GM12864 (cell line): ENCODE data around the gene ARHGAP9.

Source experiments
- DNase-seq: peaks from one replicate; pipeline ENCODE4 v3.0.0-alpha.2; 2011; ENCODE audit warnings: low read depth
- H3K4me3 ChIP-seq: 2 replicates; pipeline ENCODE4 v1.5.1; 2011; ENCODE audit warnings: mild to moderate bottlenecking, low read depth, low read length, control low read depth
- TF ChIP-seq, protein P1 (sequence below): IDR thresholded peaks from 2 replicates; pipeline ENCODE4 v1.5.1; 2011; ENCODE audit warnings: low read depth, mild to moderate bottlenecking, moderate library complexity, low read length, control low read depth, inconsistent platforms; ENCODE audit errors: missing control alignments

ARHGAP9 gene

DNA sequence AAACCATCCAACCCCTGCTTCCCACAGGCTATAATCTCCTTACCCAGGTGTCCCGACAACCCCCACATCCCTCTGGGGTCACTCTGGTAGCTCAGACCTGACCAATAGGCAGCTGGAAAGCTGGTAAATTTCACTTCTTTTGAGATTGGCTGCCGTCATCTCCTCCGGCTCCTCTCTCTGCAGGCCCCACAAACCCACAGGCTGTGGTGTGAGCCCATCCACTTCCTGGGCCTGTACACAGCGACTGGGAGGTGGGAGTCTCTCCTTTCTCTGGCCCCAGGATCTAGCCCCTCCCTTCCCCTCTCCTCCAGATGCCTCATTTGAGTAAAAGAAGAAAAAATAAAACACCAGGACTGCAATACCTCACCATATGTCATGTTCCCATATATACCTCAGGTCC is 44.4 kb downstream of the ARHGAP9 start:
- DNase-seq = no peak
- no peak overlapping the region for H3K4me3 ChIP-seq
- TF ChIP-seq, protein P1, sequence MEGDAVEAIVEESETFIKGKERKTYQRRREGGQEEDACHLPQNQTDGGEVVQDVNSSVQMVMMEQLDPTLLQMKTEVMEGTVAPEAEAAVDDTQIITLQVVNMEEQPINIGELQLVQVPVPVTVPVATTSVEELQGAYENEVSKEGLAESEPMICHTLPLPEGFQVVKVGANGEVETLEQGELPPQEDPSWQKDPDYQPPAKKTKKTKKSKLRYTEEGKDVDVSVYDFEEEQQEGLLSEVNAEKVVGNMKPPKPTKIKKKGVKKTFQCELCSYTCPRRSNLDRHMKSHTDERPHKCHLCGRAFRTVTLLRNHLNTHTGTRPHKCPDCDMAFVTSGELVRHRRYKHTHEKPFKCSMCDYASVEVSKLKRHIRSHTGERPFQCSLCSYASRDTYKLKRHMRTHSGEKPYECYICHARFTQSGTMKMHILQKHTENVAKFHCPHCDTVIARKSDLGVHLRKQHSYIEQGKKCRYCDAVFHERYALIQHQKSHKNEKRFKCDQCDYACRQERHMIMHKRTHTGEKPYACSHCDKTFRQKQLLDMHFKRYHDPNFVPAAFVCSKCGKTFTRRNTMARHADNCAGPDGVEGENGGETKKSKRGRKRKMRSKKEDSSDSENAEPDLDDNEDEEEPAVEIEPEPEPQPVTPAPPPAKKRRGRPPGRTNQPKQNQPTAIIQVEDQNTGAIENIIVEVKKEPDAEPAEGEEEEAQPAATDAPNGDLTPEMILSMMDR = no peak

DNA sequence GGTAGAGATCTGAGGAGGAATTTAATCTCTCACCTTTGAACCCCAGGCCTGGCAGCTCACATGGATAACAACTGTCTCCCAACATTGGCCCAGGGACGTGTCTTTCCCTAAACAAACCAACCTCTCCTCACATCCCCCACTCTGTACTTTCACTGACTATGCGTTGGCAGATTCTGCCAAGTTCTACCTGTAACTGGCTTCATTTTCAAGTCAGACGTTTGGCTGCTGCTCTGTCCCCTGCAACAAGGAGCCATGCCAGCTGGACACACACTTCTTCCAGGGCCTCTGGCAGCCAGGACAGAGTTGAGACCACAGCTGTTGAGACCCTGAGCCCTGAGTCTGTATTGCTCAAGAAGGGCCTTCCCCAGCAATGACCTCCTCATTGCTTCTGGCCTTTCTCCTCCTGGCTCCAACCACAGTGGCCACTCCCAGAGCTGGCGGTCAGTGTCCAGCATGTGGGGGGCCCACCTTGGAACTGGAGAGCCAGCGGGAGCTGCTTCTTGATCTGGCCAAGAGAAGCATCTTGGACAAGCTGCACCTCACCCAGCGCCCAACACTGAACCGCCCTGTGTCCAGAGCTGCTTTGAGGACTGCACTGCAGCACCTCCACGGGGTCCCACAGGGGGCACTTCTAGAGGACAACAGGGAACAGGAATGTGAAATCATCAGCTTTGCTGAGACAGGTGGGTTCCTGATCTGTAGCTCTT is 45.0 kb downstream of the ARHGAP9 start, which contains the start of gene INHBC:
Gene INHBC, plus strand, starts transcription at position 268 of the 707 bp plus-strand sequence. Its CDS starts 103 bp downstream, at position 371.
- no peak within 1 kb of the TSS for H3K4me3 ChIP-seq
- no peak for DNase-seq
- TF ChIP-seq, protein P1 = no peak

DNA sequence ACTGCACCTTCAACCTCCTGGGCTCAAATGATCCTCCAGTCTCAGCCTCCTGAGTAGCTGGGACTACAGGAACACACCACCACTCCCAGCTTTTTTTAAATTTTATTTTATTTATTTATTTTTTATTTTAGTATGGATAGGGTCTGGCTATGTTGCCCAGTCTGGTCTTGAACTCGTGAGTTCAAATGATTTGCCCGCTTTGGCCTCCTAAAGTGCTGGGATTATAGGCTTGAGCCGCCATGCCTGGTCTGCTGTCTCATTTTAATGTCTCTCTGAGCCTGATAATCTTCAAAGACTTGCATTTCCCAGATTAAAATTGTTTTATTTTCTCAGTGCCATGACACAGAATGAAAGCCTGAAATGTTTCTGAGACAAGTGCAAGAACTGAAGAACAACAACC is 46.3 kb downstream of the ARHGAP9 start:
- TF ChIP-seq, protein P1 = no peak
- no peak overlapping the region for H3K4me3 ChIP-seq
- no peak for DNase-seq

DNA sequence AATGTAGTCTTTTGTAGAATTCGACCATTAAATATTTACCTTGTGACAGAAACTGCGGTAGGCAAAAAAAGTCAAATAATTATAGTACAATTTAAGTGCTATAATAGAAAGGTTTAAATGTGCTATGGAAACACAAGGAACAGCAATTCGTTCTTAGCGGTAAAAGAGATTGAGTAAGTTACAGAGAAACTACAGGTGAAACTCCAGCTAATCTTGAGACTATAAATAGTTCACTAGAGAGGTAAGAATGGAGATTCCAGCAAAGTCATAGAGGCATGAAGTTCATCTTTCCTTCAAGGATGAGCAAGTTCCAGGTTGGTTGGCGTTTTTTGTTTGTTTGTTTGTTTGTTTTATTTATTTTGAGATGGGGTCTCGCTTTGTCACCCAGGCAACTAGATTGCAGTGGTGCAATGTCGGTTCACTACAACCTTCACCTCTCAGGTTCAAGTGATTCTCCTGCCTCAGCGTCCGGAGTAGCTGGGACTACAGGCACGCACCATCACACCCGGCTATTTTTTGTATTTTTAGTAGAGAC is 47.9 kb downstream of the ARHGAP9 start:
- peak overlapping the region; percentile 77; the same call in 1 of the 2 replicates for H3K4me3 ChIP-seq
- TF ChIP-seq, protein P1 = no peak

DNA sequence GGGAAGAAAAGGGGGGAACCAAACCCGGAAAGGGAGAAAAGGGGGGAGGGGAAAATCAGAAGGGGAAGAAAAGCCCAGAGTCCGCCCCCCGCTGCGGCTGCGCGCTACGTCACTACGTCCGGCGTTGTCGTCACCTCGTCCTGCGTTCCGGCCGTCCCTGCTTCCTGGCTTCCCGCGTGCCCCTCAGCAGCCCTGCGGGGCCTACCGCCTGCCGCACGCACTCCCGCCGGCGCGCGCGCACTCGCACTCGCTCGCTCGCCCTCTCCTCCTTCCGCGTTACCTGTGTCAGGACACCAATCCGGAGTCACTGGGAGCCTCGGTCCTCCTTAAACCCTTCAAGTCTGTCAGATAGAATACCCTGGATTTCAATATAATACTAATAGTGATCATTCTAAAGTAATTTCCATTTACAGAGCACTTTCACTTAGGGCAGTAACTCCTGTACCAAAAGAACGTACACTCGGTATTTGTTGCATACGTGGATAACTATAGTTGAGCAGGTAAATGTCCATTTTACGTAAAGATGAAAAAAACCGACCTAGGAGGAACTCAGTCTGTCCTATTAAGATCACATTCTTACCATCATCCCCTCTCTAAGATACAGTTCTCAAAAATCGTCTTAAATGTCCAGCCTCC is 48.6 kb downstream of the ARHGAP9 start, which contains the start of gene R3HDM2:
Gene R3HDM2, minus strand, starts transcription at position 113 of the 636 bp plus-strand sequence. CDS start 120,615 bp downstream, outside the sequence.
- DNase-seq = peak; percentile 87
- TF ChIP-seq, protein P1 = no peak
- peak within 1 kb of the TSS; percentile 77 for H3K4me3 ChIP-seq

More for the DNA sequence above, 47.9 kb downstream of the ARHGAP9 start:
- DNase-seq = no peak

DNA sequence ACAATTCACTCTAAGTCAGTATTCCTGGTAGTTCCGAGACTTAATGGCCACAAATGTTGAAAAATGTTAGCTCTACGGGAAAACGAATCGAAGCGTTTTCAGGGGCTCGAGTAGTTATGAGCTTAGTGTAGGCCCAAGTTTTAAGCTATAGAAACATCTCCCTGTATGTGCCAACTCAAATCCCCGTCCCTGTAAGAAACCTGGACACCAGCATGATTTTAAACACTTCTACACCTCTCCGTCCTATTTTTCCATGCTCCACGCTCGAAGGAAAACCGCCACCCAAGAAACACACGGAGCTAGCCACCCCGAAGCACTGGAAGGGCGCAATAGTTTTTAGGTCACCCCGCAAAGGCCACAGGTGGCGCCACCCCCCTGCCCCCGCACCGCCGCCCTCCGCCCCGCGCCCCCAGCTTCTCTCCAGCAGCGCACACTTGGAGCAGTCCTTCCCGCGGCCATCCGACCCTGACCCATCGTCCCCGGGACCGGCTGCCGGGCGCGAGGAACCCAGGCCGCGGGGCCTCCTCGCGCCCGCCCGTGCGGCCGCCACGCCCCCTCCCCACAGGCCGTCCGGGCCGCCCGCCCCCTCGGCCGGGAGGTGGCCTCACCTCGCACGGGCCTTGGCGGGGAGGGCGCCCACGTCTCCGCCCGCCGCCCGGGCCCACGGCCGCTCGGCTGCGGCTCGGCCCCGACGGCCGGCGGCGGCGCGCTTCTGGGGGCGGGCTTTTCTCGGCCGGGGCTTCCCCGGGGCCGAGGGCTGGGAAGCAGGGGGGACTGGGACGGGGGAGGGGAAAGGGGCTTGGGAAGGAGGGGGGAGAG is 49.3 kb downstream of the ARHGAP9 start:
- TF ChIP-seq, protein P1 = peak; percentile 6
- no peak for DNase-seq
- peak overlapping the region; percentile 77 for H3K4me3 ChIP-seq
